Measurements from ENCODE around the gene IL17D.
A peak's percentile ranks its signal among the peaks of the same experiment; 100 is the strongest.
"Not testable (repeated sequence)": the region's sequence is repeated elsewhere in the genome, so short reads cannot be mapped to it uniquely, and the experiment has no call there.

IL17D gene

DNA sequence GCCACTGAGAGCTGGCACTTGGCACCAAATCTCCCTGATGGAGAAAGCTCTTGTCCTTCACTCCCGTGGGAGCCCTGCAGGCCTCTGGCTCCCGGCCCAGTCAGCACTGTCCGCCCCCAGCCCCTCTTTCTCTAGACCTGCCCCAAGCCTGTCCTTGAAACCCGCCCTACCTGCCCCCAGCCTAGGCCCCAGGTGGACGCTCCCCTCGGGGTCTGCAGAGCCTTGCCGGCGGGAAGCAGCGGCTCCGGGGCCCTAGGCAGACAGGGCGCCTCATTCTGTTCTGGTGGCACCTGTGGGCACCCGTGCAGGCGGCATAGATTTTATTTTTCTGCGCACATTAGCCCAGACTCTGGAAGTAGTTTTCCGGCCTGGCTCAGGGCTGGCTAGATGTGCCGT, 17.6 kb downstream of the IL17D start:
- no peak for DNase-seq

DNA sequence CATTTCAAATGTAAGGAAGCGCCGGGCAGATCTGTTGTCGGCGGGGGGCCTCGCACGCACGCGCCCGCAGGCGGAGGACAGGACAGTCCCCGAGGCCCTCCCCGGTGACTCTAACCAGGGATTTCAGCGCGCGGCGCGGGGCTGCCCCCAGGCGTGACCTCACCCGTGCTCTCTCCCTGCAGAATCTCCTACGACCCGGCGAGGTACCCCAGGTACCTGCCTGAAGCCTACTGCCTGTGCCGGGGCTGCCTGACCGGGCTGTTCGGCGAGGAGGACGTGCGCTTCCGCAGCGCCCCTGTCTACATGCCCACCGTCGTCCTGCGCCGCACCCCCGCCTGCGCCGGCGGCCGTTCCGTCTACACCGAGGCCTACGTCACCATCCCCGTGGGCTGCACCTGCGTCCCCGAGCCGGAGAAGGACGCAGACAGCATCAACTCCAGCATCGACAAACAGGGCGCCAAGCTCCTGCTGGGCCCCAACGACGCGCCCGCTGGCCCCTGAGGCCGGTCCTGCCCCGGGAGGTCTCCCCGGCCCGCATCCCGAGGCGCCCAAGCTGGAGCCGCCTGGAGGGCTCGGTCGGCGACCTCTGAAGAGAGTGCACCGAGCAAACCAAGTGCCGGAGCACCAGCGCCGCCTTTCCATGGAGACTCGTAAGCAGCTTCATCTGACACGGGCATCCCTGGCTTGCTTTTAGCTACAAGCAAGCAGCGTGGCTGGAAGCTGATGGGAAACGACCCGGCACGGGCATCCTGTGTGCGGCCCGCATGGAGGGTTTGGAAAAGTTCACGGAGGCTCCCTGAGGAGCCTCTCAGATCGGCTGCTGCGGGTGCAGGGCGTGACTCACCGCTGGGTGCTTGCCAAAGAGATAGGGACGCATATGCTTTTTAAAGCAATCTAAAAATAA, 18.2 kb downstream of the IL17D start:
- DNase-seq, result peak; percentile 60

- DNase-seq, result no peak
Measured at GRCh38 chr13:20727856-20728255, 24.4 kb downstream of the IL17D start.

DNA sequence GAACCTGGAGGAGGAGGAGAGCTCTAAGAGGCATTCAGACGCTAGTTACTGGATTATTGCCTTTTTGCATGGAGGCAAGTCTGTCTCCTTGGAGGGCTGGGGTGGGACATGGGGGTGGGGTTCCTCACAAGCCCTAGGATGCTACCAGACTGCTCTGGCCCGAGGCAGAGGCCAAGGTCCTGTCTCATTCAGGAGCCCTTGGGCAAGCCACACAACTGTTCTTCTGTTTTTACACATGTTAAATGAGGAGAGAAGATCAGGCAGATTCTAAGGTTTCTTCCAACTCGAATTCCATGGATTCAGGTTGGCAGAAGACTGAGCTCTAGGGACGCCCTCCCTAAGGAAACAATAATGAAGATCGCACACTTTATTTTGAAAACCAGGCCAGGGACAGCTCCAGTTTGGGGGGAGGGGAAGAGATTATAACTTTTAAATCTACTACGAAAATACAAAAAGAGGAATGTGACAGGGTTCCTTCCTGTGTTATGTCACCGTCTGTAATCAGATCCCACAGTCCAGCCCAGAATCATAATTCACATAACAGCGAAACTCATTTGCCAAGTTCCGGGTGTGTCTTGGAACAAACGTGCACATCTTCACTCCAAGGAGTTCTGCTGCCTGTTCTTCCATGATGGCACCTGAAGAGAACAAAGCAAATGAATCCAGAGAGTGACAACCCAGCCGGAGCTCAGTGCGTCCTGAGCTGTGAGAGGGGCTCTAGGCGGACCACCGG, 25.2 kb downstream of the IL17D start:
- peak; percentile 24 for DNase-seq

DNA sequence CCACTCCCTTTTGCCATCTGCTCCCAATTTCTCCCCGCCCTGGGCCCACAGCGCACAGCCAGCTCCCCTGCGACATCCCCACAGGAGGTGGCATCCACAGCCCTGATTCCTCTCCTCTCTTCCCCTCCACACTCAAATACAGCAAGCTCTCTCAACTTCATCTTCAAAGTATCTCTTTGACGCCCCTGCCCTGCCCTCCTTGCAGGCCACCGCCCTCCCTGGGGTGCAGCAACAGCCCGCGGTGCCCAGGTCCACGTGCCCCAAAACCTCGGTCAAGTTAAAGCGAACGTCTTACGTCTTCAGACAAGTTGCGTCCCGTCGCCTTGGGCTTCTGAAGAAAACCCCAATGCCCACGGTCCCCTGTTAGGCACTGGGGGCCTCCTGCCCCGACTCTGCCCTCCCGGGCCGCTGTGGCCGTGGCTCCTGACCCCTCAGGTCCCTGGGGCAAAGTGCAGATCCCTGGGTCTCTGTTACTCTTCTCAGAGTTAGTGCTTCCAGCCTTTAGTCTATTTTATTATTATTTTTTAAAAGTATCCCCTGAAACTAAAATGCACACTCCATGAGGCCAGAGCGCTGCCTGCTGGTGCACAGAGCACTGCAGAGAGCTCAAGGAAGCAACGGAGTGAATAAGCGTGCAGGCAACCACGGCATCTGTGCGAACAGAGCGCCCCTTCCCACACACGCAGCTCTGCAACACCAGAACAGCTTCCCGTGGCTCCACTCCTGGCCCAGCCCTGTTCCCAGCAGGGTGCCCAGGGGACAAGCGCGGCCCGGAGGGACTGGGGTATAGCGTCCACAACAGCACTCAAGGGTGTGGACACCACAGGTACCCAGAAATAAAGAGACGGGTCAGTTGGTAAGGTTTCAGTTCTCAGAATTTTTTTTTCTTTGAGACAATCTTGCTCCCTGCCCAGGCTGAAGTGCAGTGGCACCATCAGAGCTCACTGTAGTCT, 26.4 kb downstream of the IL17D start:
- no peak for DNase-seq

DNA sequence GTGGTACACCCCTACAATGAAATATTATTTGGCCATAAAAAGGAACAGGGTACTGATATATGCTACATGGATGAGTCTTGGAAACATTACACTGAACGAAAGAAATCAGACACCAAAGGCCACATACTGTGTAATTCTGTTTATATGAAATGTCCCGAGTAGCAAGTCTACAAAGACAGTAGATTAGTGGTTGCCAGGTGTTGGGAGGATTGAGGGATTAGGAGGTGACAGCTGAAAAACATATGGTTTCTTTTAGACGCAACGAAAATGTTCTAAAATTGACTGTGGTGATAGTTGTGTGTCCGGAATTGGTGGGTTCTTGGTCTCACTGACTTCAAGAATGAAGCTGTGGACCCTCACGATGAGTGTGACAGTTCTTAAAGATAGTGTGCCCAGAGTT, 35.1 kb downstream of the IL17D start:
- no peak for DNase-seq

GRCh38 chr13:20740021-20740420, 36.5 kb downstream of the IL17D start:
- no peak for DNase-seq

- DNase-seq, result not testable (repeated sequence)
Measured at GRCh38 chr13:20743830-20744404, 40.4 kb downstream of the IL17D start.

DNA sequence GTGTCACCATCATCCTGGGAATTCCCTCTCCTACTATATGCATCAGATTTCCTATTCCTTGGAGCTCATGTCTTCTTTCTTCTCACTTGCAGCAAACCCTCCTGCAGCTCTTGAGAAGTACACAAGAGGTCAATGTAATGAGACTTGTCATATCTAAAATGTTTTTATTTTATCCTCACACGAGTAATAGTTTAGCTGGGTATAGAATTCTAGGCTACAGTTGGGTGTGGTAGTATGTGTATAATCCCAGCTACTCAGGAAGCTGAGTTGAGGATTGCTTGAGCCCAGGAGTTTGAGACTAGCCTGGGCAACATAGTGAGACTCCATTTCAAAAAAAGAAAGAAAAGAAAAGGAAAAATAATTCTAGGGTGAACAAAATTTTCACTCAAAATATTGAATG, 45.9 kb downstream of the IL17D start:
- no peak for DNase-seq

- DNase-seq, result no peak
Measured at GRCh38 chr13:20754009-20754408, 50.5 kb downstream of the IL17D start.

DNA sequence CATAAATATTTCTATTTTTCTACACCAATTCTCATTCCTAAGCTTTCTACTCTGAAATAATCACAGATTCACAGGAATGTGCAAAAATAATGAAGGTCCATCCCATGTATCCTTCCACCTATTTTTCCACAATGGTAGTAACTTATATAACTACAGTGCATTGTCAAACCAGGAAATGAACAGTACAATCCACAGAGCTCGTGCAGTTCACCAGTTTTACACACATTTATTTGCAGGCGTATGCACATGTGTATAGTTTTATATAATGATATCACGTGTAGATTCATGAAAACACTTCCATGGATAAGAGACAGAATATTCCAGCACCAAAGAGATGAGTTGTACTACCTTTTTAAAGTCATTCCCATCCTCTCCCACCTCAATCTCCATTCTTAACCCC, 57.4 kb downstream of the IL17D start:
- no peak for DNase-seq

- DNase-seq, result no peak
Measured at GRCh38 chr13:20767309-20767943, 63.9 kb downstream of the IL17D start.

- no peak for DNase-seq
Measured at GRCh38 chr13:20769091-20769490, 65.6 kb downstream of the IL17D start.

- no peak for DNase-seq
Measured at GRCh38 chr13:20769834-20770233, 66.3 kb downstream of the IL17D start.
